Mammary epithelial cell (primary cell): ENCODE data around the gene GTPBP6.
"Not testable (repeated sequence)": the region's sequence is repeated elsewhere in the genome, so short reads cannot be mapped to it uniquely, and the experiment has no call there.

Experiments
- EZH2 ChIP-seq: IDR thresholded peaks from 2 replicates; pipeline ENCODE4 v1.6.1; 2012; ENCODE audit warnings: low read length, inconsistent platforms, borderline replicate concordance
- TF ChIP-seq, protein P1 (sequence below), 2 donors: IDR thresholded peaks in 1 of 2; conservative IDR thresholded peaks in 1 of 2; 2 replicates each; pipeline ENCODE4 v1.5.1; 2011 to 2012; ENCODE audit warnings: inconsistent platforms in 2 of 2, low read length in 2 of 2, mild to moderate bottlenecking in 2 of 2, control low read depth in 1 of 2, low read depth in 1 of 2; ENCODE audit not compliant: insufficient read depth in 1 of 2; ENCODE audit errors: extremely low read depth in 1 of 2

DNA sequence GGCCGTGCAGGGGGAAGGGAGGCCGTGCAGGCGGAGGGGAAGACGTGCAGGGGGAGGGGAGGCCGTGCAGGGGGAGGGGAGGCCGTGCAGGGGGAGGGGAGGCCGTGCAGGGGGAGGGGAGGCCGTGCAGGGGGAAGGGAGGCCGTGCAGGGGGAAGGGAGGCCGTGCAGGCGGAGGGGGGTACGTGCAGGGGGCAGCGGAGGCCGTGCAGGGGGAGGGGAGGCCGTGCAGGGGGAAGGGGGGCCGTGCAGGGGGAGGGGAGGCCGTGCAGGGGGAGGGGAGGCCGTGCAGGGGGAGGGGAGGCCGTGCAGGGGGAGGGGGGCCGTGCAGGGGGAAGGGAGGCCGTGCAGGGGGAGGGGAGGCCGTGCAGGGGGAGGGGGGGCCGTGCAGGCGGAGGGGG lies 37.9 kb downstream of the GTPBP6 start:
- TF ChIP-seq, protein P1, sequence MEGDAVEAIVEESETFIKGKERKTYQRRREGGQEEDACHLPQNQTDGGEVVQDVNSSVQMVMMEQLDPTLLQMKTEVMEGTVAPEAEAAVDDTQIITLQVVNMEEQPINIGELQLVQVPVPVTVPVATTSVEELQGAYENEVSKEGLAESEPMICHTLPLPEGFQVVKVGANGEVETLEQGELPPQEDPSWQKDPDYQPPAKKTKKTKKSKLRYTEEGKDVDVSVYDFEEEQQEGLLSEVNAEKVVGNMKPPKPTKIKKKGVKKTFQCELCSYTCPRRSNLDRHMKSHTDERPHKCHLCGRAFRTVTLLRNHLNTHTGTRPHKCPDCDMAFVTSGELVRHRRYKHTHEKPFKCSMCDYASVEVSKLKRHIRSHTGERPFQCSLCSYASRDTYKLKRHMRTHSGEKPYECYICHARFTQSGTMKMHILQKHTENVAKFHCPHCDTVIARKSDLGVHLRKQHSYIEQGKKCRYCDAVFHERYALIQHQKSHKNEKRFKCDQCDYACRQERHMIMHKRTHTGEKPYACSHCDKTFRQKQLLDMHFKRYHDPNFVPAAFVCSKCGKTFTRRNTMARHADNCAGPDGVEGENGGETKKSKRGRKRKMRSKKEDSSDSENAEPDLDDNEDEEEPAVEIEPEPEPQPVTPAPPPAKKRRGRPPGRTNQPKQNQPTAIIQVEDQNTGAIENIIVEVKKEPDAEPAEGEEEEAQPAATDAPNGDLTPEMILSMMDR (conservative IDR thresholded peaks at IDR 0.05 in 1 of 2, IDR thresholded peaks at IDR 0.05 in 1 of 2; ENCODE audit: extremely low read depth in 1 of 2, insufficient read depth in 1 of 2, low read depth in 1 of 2, low read length in 2 of 2), result not testable (repeated sequence)
- TF ChIP-seq EZH2, result not testable (repeated sequence)
